Memory B cell (primary cell): ENCODE data around the gene AUTS2.
A peak's percentile ranks its signal among the peaks of the same experiment; 100 is the strongest.

Experiments used
- ATAC-seq: fragments of 150-1000 bp; cut with Tn5 transposase; 2 replicates; pipeline ENCODE4 v1.10.0; 2021; ENCODE audit warnings: low read depth, mild to moderate bottlenecking, moderate library complexity
- DNase-seq, 2 donors: peaks; one replicate each; pipeline ENCODE4 v3.0.0; 2022; ENCODE audit warnings: low spot score in 2 of 2
- H3K27ac Mint-ChIP-seq: one replicate; pipeline ENCODE4 v1.8.0; 2022; ENCODE audit warnings: mild to moderate bottlenecking, moderate library complexity, mixed read lengths
- H3K27me3 Mint-ChIP-seq: one replicate; pipeline ENCODE4 v1.8.0; 2022; ENCODE audit warnings: mixed read lengths
- H3K36me3 Mint-ChIP-seq: one replicate; pipeline ENCODE4 v1.8.0; 2022; ENCODE audit warnings: mild to moderate bottlenecking, mixed read lengths
- H3K4me1 Mint-ChIP-seq: one replicate; pipeline ENCODE4 v1.8.0; 2022; ENCODE audit warnings: mixed read lengths
- H3K4me3 Mint-ChIP-seq: one replicate; pipeline ENCODE4 v1.8.0; 2022; ENCODE audit warnings: mild to moderate bottlenecking, moderate library complexity, mixed read lengths
- H3K9me3 Mint-ChIP-seq: one replicate; pipeline ENCODE4 v1.8.0; 2022; ENCODE audit warnings: mixed read lengths

Gene AUTS2

GRCh38 chr7:69941077-69941651 is 342.9 kb downstream of the AUTS2 start:
- no peaks in the 10 kb centered on the region for H3K36me3 Mint-ChIP-seq
- no peaks in the 10 kb centered on the region for H3K9me3 Mint-ChIP-seq
- no peak for ATAC-seq

GRCh38 chr7:69942573-69942972 is 344.3 kb downstream of the AUTS2 start:
- ATAC-seq: no peak
- Mint-ChIP-seq H3K4me3 (no peak overlapping the region), H3K27ac (no peak overlapping the region), H3K4me1 (peaks cover 20% of the 10 kb centered on the region), H3K36me3 (no peaks in the 10 kb centered on the region), H3K27me3 (no peaks in the 10 kb centered on the region), H3K9me3 (no peaks in the 10 kb centered on the region)
- no peak for DNase-seq

More at GRCh38 chr7:69941077-69941651, 342.9 kb downstream of the AUTS2 start:
- H3K4me3 Mint-ChIP-seq: no peak overlapping the region
- H3K4me1 Mint-ChIP-seq: peaks cover 20% of the 10 kb centered on the region
- no peak overlapping the region for H3K27ac Mint-ChIP-seq
- no peak for DNase-seq
- H3K27me3 Mint-ChIP-seq: no peaks in the 10 kb centered on the region

GRCh38 chr7:69946901-69947300 is 348.6 kb downstream of the AUTS2 start:
- ATAC-seq: no peak
- no peak overlapping the region for H3K4me3 Mint-ChIP-seq
- no peaks in the 10 kb centered on the region for H3K27me3 Mint-ChIP-seq
- H3K27ac Mint-ChIP-seq: no peak overlapping the region
- H3K4me1 Mint-ChIP-seq: peaks cover 7% of the 10 kb centered on the region
- H3K36me3 Mint-ChIP-seq: no peaks in the 10 kb centered on the region
- DNase-seq: no peak
- no peaks in the 10 kb centered on the region for H3K9me3 Mint-ChIP-seq

- no peak overlapping the region for H3K4me3 Mint-ChIP-seq
- no peak for ATAC-seq
- no peaks in the 10 kb centered on the region for H3K27me3 Mint-ChIP-seq
- H3K36me3 Mint-ChIP-seq: no peaks in the 10 kb centered on the region
- peaks cover 7% of the 10 kb centered on the region for H3K4me1 Mint-ChIP-seq
- no peak overlapping the region for H3K27ac Mint-ChIP-seq
- H3K9me3 Mint-ChIP-seq: no peaks in the 10 kb centered on the region
- no peak for DNase-seq
Observed at GRCh38 chr7:69947998-69948397, 349.7 kb downstream of the AUTS2 start.

- no peaks in the 10 kb centered on the region for H3K36me3 Mint-ChIP-seq
- ATAC-seq: no peak
- peaks cover 12% of the 10 kb centered on the region for H3K4me1 Mint-ChIP-seq
Observed at GRCh38 chr7:69949122-69949521, 350.8 kb downstream of the AUTS2 start.

GRCh38 chr7:69951458-69951857 is 353.2 kb downstream of the AUTS2 start:
- DNase-seq (no peak), ATAC-seq (no peak)
- Mint-ChIP-seq H3K9me3 (no peaks in the 10 kb centered on the region), H3K36me3 (no peaks in the 10 kb centered on the region), H3K4me3 (no peak overlapping the region), H3K27me3 (no peaks in the 10 kb centered on the region), H3K27ac (no peak overlapping the region), H3K4me1 (peaks cover 13% of the 10 kb centered on the region)

More at GRCh38 chr7:69949122-69949521, 350.8 kb downstream of the AUTS2 start:
- Mint-ChIP-seq H3K4me3 (no peak overlapping the region), H3K9me3 (no peaks in the 10 kb centered on the region), H3K27ac (no peak overlapping the region), H3K27me3 (no peaks in the 10 kb centered on the region)
- DNase-seq: no peak

- H3K27me3 Mint-ChIP-seq: no peaks in the 10 kb centered on the region
- DNase-seq (peak; percentile 20 to 40), ATAC-seq (peak; percentile 95)
- no peaks in the 10 kb centered on the region for H3K9me3 Mint-ChIP-seq
- no peaks in the 10 kb centered on the region for H3K36me3 Mint-ChIP-seq
- H3K4me1 Mint-ChIP-seq: peaks cover 15% of the 10 kb centered on the region
- peak overlapping the region; percentile 92 for H3K27ac Mint-ChIP-seq
- H3K4me3 Mint-ChIP-seq: peak overlapping the region; percentile 78
Observed at GRCh38 chr7:69953136-69954067, 355.1 kb downstream of the AUTS2 start.

- DNase-seq: no peak
- Mint-ChIP-seq H3K4me1 (peaks cover 26% of the 10 kb centered on the region), H3K9me3 (no peaks in the 10 kb centered on the region), H3K36me3 (no peaks in the 10 kb centered on the region), H3K27ac (no peak overlapping the region), H3K4me3 (no peak overlapping the region), H3K27me3 (no peaks in the 10 kb centered on the region)
- ATAC-seq: no peak
Observed at GRCh38 chr7:69956541-69956940, 358.3 kb downstream of the AUTS2 start.

- Mint-ChIP-seq H3K9me3 (no peaks in the 10 kb centered on the region), H3K27me3 (no peaks in the 10 kb centered on the region), H3K27ac (no peak overlapping the region), H3K4me3 (no peak overlapping the region), H3K36me3 (no peaks in the 10 kb centered on the region), H3K4me1 (peaks cover 34% of the 10 kb centered on the region)
- ATAC-seq: no peak
- DNase-seq: no peak
Observed at GRCh38 chr7:69957661-69958060, 359.4 kb downstream of the AUTS2 start.

GRCh38 chr7:69959789-69960499 is 361.7 kb downstream of the AUTS2 start:
- Mint-ChIP-seq H3K27me3 (no peaks in the 10 kb centered on the region), H3K4me1 (peaks cover 43% of the 10 kb centered on the region), H3K9me3 (no peaks in the 10 kb centered on the region), H3K27ac (no peak overlapping the region), H3K4me3 (no peak overlapping the region), H3K36me3 (no peaks in the 10 kb centered on the region)
- ATAC-seq (no peak), DNase-seq (no peak)

- DNase-seq: no peak
- no peaks in the 10 kb centered on the region for H3K9me3 Mint-ChIP-seq
- H3K27me3 Mint-ChIP-seq: no peaks in the 10 kb centered on the region
- peak overlapping the region; percentile 2 for H3K27ac Mint-ChIP-seq
- peaks cover 42% of the 10 kb centered on the region for H3K4me1 Mint-ChIP-seq
- no peak for ATAC-seq
- H3K36me3 Mint-ChIP-seq: no peaks in the 10 kb centered on the region
- H3K4me3 Mint-ChIP-seq: no peak overlapping the region
Observed at GRCh38 chr7:69961436-69961835, 363.2 kb downstream of the AUTS2 start.

- no peak for DNase-seq
- Mint-ChIP-seq H3K27ac (peak overlapping the region; percentile 49), H3K36me3 (no peaks in the 10 kb centered on the region), H3K27me3 (no peaks in the 10 kb centered on the region), H3K4me3 (peak overlapping the region; percentile 44), H3K9me3 (no peaks in the 10 kb centered on the region), H3K4me1 (peaks cover 42% of the 10 kb centered on the region)
- ATAC-seq: peak; percentile 66
Observed at GRCh38 chr7:69962186-69963065, 364.2 kb downstream of the AUTS2 start.

- no peak overlapping the region for H3K27ac Mint-ChIP-seq
- peaks cover 49% of the 10 kb centered on the region for H3K4me1 Mint-ChIP-seq
- H3K36me3 Mint-ChIP-seq: no peaks in the 10 kb centered on the region
- DNase-seq (no peak), ATAC-seq (no peak)
- H3K9me3 Mint-ChIP-seq: no peaks in the 10 kb centered on the region
- no peak overlapping the region for H3K4me3 Mint-ChIP-seq
- H3K27me3 Mint-ChIP-seq: no peaks in the 10 kb centered on the region
Observed at GRCh38 chr7:69963393-69963792, 365.1 kb downstream of the AUTS2 start.
